ENCODE data around the gene KCNN1.

GRCh38 chr19:18017275-18018083 is 50.6 kb downstream of the KCNN1 start:
- no peak for TF ChIP-seq CTCF (IDR thresholded peaks at IDR 0.05 in 8 of 11, conservative IDR thresholded peaks at IDR 0.05 in 3 of 11)
- no peak for TF ChIP-seq POLR2A (IDR thresholded peaks at IDR 0.05)
- TF ChIP-seq POLR2AphosphoS5 (IDR thresholded peaks at IDR 0.05): peak in 1 of 3 donors; percentile 8

All from spleen (tissue), 7 donors.